Neutrophil (primary cell): Measurements from ENCODE around the gene PAM16.
"Not testable (repeated sequence)": the region's sequence is repeated elsewhere in the genome, so short reads cannot be mapped to it uniquely, and the experiment has no call there.

Experiments
- H3K27ac ChIP-seq: fragments of 200-600 bp; sonication (generic); 2 replicates; pipeline ENCODE4 v1.5.1; 2016; ENCODE audit warnings: mild to moderate bottlenecking, moderate library complexity
- H3K27me3 ChIP-seq: fragments of 200-600 bp; sonication (generic); 2 replicates; pipeline ENCODE4 v1.6.0; 2016; ENCODE audit warnings: mild to moderate bottlenecking
- H3K36me3 ChIP-seq: fragments of 200-600 bp; sonication (generic); 2 replicates; pipeline ENCODE4 v1.5.1; 2017
- H3K4me1 ChIP-seq, 2 experiments: fragments of 200-600 bp in 1 of 2; sonication (generic) in 1 of 2; 1 replicate in 1 of 2; 2 replicates in 1 of 2; pipeline versions ENCODE4 v1.5.1 to v1.6.1; 2013 to 2016; ENCODE audit warnings: low read depth in 1 of 2, low read length in 1 of 2, mild to moderate bottlenecking in 1 of 2, moderate library complexity in 1 of 2; ENCODE audit not compliant: control insufficient read depth in 1 of 2, insufficient read depth in 1 of 2
- H3K4me3 ChIP-seq, 2 experiments: fragments of 200-600 bp in 1 of 2; sonication (generic) in 1 of 2; 1 replicate in 1 of 2; 2 replicates in 1 of 2; pipeline ENCODE4 v1.5.1; 2013 to 2016; ENCODE audit warnings: low read depth in 1 of 2, low read length in 1 of 2, mild to moderate bottlenecking in 1 of 2, moderate library complexity in 1 of 2
- H3K9me3 ChIP-seq: fragments of 200-600 bp; sonication (generic); 2 replicates; pipeline ENCODE4 v1.5.1; 2016
- CTCF ChIP-seq: fragments of 200-600 bp; sonication (generic); IDR thresholded peaks from 2 replicates; pipeline ENCODE4 v1.5.1; 2016; ENCODE audit warnings: antibody characterized with exemption

PAM16 gene

GRCh38 chr16:4338712-4339299 is 12.3 kb downstream of the PAM16 start:
- H3K27me3 ChIP-seq = no peaks in the 10 kb centered on the region
- no peaks in the 10 kb centered on the region for H3K9me3 ChIP-seq
- H3K27ac ChIP-seq = no peak overlapping the region
- H3K4me3 ChIP-seq = no peak overlapping the region
- no peaks in the 10 kb centered on the region for H3K4me1 ChIP-seq
- TF ChIP-seq CTCF = no peak
- H3K36me3 ChIP-seq = peaks cover 42% of the 10 kb centered on the region

- H3K4me3 ChIP-seq = no peak overlapping the region
- H3K27me3 ChIP-seq = peaks cover 4% of the 10 kb centered on the region
- no peaks in the 10 kb centered on the region for H3K4me1 ChIP-seq
- H3K36me3 ChIP-seq = peaks cover 40% of the 10 kb centered on the region
- no peaks in the 10 kb centered on the region for H3K9me3 ChIP-seq
- H3K27ac ChIP-seq = no peak overlapping the region
- TF ChIP-seq CTCF = no peak
Measured at GRCh38 chr16:4338125-4338582, 13.0 kb downstream of the PAM16 start.

- Histone ChIP-seq H3K9me3 (no peaks in the 10 kb centered on the region), H3K27me3 (peaks cover 8% of the 10 kb centered on the region), H3K4me3 (no peak overlapping the region), H3K27ac (no peak overlapping the region), H3K4me1 (no peaks in the 10 kb centered on the region), H3K36me3 (peaks cover 36% of the 10 kb centered on the region)
- no peak for TF ChIP-seq CTCF
Measured at GRCh38 chr16:4337540-4338088, 13.5 kb downstream of the PAM16 start.

GRCh38 chr16:4336701-4337539 is 14.2 kb downstream of the PAM16 start:
- no peaks in the 10 kb centered on the region for H3K9me3 ChIP-seq
- peaks cover 8% of the 10 kb centered on the region for H3K27me3 ChIP-seq
- no peaks in the 10 kb centered on the region for H3K4me1 ChIP-seq
- no peak overlapping the region for H3K27ac ChIP-seq
- TF ChIP-seq CTCF = no peak
- H3K4me3 ChIP-seq = no peak overlapping the region
- H3K36me3 ChIP-seq = peaks cover 36% of the 10 kb centered on the region

GRCh38 chr16:4334724-4335495 is 16.2 kb downstream of the PAM16 start:
- Histone ChIP-seq H3K4me3 (no peak overlapping the region), H3K9me3 (no peaks in the 10 kb centered on the region), H3K36me3 (peaks cover 21% of the 10 kb centered on the region), H3K27ac (no peak overlapping the region), H3K27me3 (peaks cover 8% of the 10 kb centered on the region), H3K4me1 (no peaks in the 10 kb centered on the region)
- TF ChIP-seq CTCF = no peak

GRCh38 chr16:4333714-4334113 is 17.4 kb downstream of the PAM16 start:
- H3K36me3 ChIP-seq = not testable (repeated sequence)

More at GRCh38 chr16:4333714-4334113, 17.4 kb downstream of the PAM16 start:
- H3K27me3 ChIP-seq = peaks cover 15% of the 10 kb centered on the region
- not testable (repeated sequence) for H3K9me3 ChIP-seq, H3K4me3 ChIP-seq, H3K27ac ChIP-seq, H3K4me1 ChIP-seq
